WTC11 (cell line): ENCODE measurements around the gene WBP2. TPM values are rescaled to one million over a fixed set of nuclear protein-coding genes. Genes with fewer than 3 reads are reported as not detected.
"Not testable (repeated sequence)": the region's sequence is repeated elsewhere in the genome, so short reads cannot be mapped to it uniquely, and the experiment has no call there.

Experiments
- ATAC-seq: fragments of 200-7000 bp; cut with Tn5 transposase; 2 replicates; pipeline ENCODE4 v1.10.0; 2021; ENCODE audit warnings: mild to moderate bottlenecking, moderate library complexity
- CTCF ChIA-PET: fragments of 300-600 bp; sonication (Branson Sonifier 250); formaldehyde crosslinking; loops from one replicate; lab custom pipeline; 2021; ENCODE audit warnings: antibody characterized with exemption; lab: Charles Lee
- POLR2A ChIA-PET: fragments of 350-600 bp; sonication (Branson Sonifier 250); formaldehyde crosslinking; loops from one replicate; lab custom pipeline; 2021; ENCODE audit warnings: antibody characterized with exemption; lab: Charles Lee
- DNase-seq: peaks from one replicate; pipeline ENCODE4 v3.0.0; 2021; ENCODE audit warnings: low spot score
- H3K27ac Mint-ChIP-seq: 2 replicates; pipeline ENCODE4 v1.8.0; 2021; ENCODE audit warnings: mixed read lengths
- H3K27me3 Mint-ChIP-seq: 2 replicates; pipeline ENCODE4 v1.8.0; 2021; ENCODE audit warnings: low read depth, mild to moderate bottlenecking, moderate library complexity, mixed read lengths
- H3K36me3 Mint-ChIP-seq: 2 replicates; pipeline ENCODE4 v1.8.0; 2021; ENCODE audit warnings: mixed read lengths
- H3K4me1 Mint-ChIP-seq: 2 replicates; pipeline ENCODE4 v1.8.0; 2022; ENCODE audit warnings: mixed read lengths
- H3K4me3 Mint-ChIP-seq: 2 replicates; pipeline ENCODE4 v1.8.0; 2021; ENCODE audit warnings: mild to moderate bottlenecking, moderate library complexity, mixed read lengths
- H3K9me3 Mint-ChIP-seq: 2 replicates; pipeline ENCODE4 v1.8.0; 2021; ENCODE audit warnings: mixed read lengths
- ARID4B ChIP-seq: sonication (generic); formaldehyde crosslinking; IDR thresholded peaks from 2 replicates; pipeline ENCODE4 v1.8.0; 2023; ENCODE audit warnings: missing genetic modification reagents, mild to moderate bottlenecking, borderline replicate concordance
- GABPB1 ChIP-seq: sonication (generic); formaldehyde crosslinking; IDR thresholded peaks from 2 replicates; pipeline ENCODE4 v1.8.1; 2023; ENCODE audit warnings: mild to moderate bottlenecking, missing genetic modification reagents
- GRHL2 ChIP-seq: fragments of 250-450 bp; sonication (Bioruptor Pico); IDR thresholded peaks from 2 replicates; pipeline ENCODE4 v1.8.0; 2022; ENCODE audit warnings: mild to moderate bottlenecking, moderate library complexity; ENCODE audit not compliant: insufficient replicate concordance, severe bottlenecking
- SOX15 ChIP-seq: fragments of 250-450 bp; sonication (Bioruptor Pico); IDR thresholded peaks from 2 replicates; pipeline ENCODE4 v1.9.0; 2021; ENCODE audit warnings: mild to moderate bottlenecking
- total RNA-seq: library from RNA; stranded (reverse); gene quantifications from 3 replicates; pipeline ENCODE4 v1.2.3, GENCODE V29; 2021

WBP2 gene
- total RNA-seq, 1 experiment from 2014 or later, result 68.8 TPM

- DNase-seq (no peak), ATAC-seq (no peak)
- Mint-ChIP-seq H3K36me3 (no peaks in the 10 kb centered on the region), H3K27ac (no peak overlapping the region), H3K27me3 (peaks cover 19% of the 10 kb centered on the region), H3K4me3 (no peak overlapping the region), H3K9me3 (no peaks in the 10 kb centered on the region), H3K4me1 (peaks cover 36% of the 10 kb centered on the region)
- ChIA-PET CTCF (interaction anchor here (1.7 to 5.1 kb wide), 3 partner anchors 9 to 43 kb away, joined by 4 to 48 read pairs (median 18); no protein-coding TSS in a partner anchor), POLR2A (interaction anchor here (0.6 to 1.0 kb wide), 2 partner anchors 17 to 18 kb away, joined by 3 to 4 read pairs; partner anchors contain the start of gene WBP2)
- TF ChIP-seq GABPB1 (CRISPR knock-in tag), result peak; percentile 26; the same call in 1 of the 2 replicates
- no peak for TF ChIP-seq ARID4B
These were observed 18.6 kb upstream of the WBP2 start for GRCh38 chr17:75873587-75874322.

- POLR2A ChIA-PET, result interaction anchor here (1.0 kb wide), 1 partner anchor 17 kb away, joined by 3 read pairs; the partner anchor contains the start of gene WBP2
These were observed 17.6 kb upstream of the WBP2 start for GRCh38 chr17:75872434-75873351.

GRCh38 chr17:75870228-75870627 is 15.1 kb upstream of the WBP2 start:
- H3K27me3 Mint-ChIP-seq, ATAC-seq, POLR2A ChIA-PET, H3K36me3 Mint-ChIP-seq, DNase-seq, H3K4me3 Mint-ChIP-seq, H3K9me3 Mint-ChIP-seq, H3K27ac Mint-ChIP-seq: not testable (repeated sequence)
- CTCF ChIA-PET, result interaction anchor here (1.1 to 5.1 kb wide), 4 partner anchors 9 to 40 kb away, joined by 3 to 48 read pairs (median 11); partner anchors contain the start of gene MRPL38
- peaks cover 21% of the 10 kb centered on the region for H3K4me1 Mint-ChIP-seq

More at GRCh38 chr17:75872434-75873351, 17.6 kb upstream of the WBP2 start:
- ATAC-seq (peak; percentile 12), DNase-seq (no peak)
- TF ChIP-seq GABPB1 (CRISPR knock-in tag) (peak; percentile 79; the same call in 1 of the 2 replicates), GRHL2 (CRISPR knock-in tag) (no peak)
- CTCF ChIA-PET, result interaction anchor here (0.7 to 5.1 kb wide), 7 partner anchors 8 to 407 kb away, joined by 3 to 48 read pairs (median 4); partner anchors contain the start of gene WBP2
- Mint-ChIP-seq H3K9me3 (no peaks in the 10 kb centered on the region), H3K27ac (no peak overlapping the region), H3K27me3 (peaks cover 14% of the 10 kb centered on the region), H3K4me1 (peaks cover 36% of the 10 kb centered on the region), H3K36me3 (no peaks in the 10 kb centered on the region), H3K4me3 (no peak overlapping the region)

- H3K36me3 Mint-ChIP-seq, result no peaks in the 10 kb centered on the region
- TF ChIP-seq GABPB1 (CRISPR knock-in tag) (peak; percentile 99), SOX15 (CRISPR knock-in tag) (no peak)
- TF ChIP-seq, all 79 proteins: peak for 1
- ChIA-PET CTCF (interaction anchor here (1.0 to 5.1 kb wide), 4 partner anchors 9 to 39 kb away, joined by 4 to 48 read pairs (median 14); partner anchors contain the start of genes MRPL38 and TRIM47), POLR2A (no interaction called here)
- H3K27me3 Mint-ChIP-seq, result no peaks in the 10 kb centered on the region
- H3K4me3 Mint-ChIP-seq, result no peak overlapping the region
- ATAC-seq, result no peak
- peaks cover 28% of the 10 kb centered on the region for H3K4me1 Mint-ChIP-seq
- no peaks in the 10 kb centered on the region for H3K9me3 Mint-ChIP-seq
- H3K27ac Mint-ChIP-seq, result no peak overlapping the region; the same call in 1 of the 2 replicates
- no peak for DNase-seq
These were observed 14.4 kb upstream of the WBP2 start for GRCh38 chr17:75869282-75870141.

- H3K27ac Mint-ChIP-seq, ATAC-seq, POLR2A ChIA-PET: not testable (repeated sequence)
These were observed 13.7 kb upstream of the WBP2 start for GRCh38 chr17:75868730-75869281.

GRCh38 chr17:75865404-75866188 is 10.5 kb upstream of the WBP2 start:
- ChIA-PET POLR2A (interaction anchor here (1.4 kb wide), 1 partner anchor 10 kb away, joined by 10 read pairs; the partner anchor contains the start of gene WBP2), CTCF (interaction anchor here (0.6 to 1.4 kb wide), 12 partner anchors 8 to 811 kb away, joined by 3 to 15 read pairs (median 5); partner anchors contain the start of genes CDK3, GALK1 and SMIM5)
- H3K9me3 Mint-ChIP-seq, H3K36me3 Mint-ChIP-seq, H3K27ac Mint-ChIP-seq, H3K4me3 Mint-ChIP-seq, DNase-seq, ATAC-seq, H3K27me3 Mint-ChIP-seq: not testable (repeated sequence)
- H3K4me1 Mint-ChIP-seq, result peaks cover 25% of the 10 kb centered on the region

More at GRCh38 chr17:75868730-75869281, 13.7 kb upstream of the WBP2 start:
- not testable (repeated sequence) for H3K27me3 Mint-ChIP-seq, H3K36me3 Mint-ChIP-seq, H3K4me3 Mint-ChIP-seq, H3K9me3 Mint-ChIP-seq, DNase-seq
- peaks cover 32% of the 10 kb centered on the region for H3K4me1 Mint-ChIP-seq
- CTCF ChIA-PET, result interaction anchor here (1.0 to 1.4 kb wide), 2 partner anchors 9 to 37 kb away, joined by 4 to 9 read pairs; partner anchors contain the start of genes MRPL38 and TRIM47

- not testable (repeated sequence) for H3K27me3 Mint-ChIP-seq, H3K4me3 Mint-ChIP-seq, DNase-seq, H3K36me3 Mint-ChIP-seq, H3K27ac Mint-ChIP-seq, H3K9me3 Mint-ChIP-seq
- peak; percentile 8; the same call in 1 of the 2 replicates for ATAC-seq
- ChIA-PET CTCF (interaction anchor here (0.6 to 2.0 kb wide), 18 partner anchors 8 to 810 kb away, joined by 3 to 15 read pairs (median 4); partner anchors contain the start of genes CDK3, GALK1, SMIM5 and TRIM47), POLR2A (interaction anchor here (0.7 to 1.4 kb wide), 2 partner anchors 9 to 34 kb away, joined by 3 to 10 read pairs; partner anchors contain the start of gene WBP2)
- peaks cover 21% of the 10 kb centered on the region for H3K4me1 Mint-ChIP-seq
These were observed 9.8 kb upstream of the WBP2 start for GRCh38 chr17:75864887-75865286.
